GM21717 (cell line): ENCODE measurements around the gene POLR3G.

Experiments
- ATAC-seq: cut with Tn5 transposase; IDR thresholded peaks from one replicate; pipeline ENCODE4 v1.9.1; 2021; ENCODE audit warnings: mild to moderate bottlenecking, moderate library complexity; ENCODE audit not compliant: unreplicated experiment

Gene POLR3G

DNA sequence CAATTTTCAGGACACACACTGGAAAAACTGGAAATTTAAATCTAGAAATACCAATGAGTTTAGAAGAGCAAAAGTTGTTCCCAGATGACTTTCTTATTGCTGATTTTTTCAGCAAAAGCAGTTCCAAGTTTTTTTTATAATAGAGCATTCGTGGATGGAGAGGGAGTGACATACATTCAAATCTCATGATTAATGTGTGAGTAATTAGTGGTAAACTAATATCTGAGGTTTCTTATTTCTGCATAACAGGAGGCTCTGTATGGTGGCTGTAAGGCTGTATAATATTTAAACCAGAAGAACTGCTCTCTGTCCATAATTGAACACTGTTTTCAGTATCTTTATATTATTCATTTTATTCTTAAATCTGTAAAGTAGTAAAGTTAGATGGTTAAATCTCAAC is 28.9 kb downstream of the POLR3G start:
- no peak for ATAC-seq

DNA sequence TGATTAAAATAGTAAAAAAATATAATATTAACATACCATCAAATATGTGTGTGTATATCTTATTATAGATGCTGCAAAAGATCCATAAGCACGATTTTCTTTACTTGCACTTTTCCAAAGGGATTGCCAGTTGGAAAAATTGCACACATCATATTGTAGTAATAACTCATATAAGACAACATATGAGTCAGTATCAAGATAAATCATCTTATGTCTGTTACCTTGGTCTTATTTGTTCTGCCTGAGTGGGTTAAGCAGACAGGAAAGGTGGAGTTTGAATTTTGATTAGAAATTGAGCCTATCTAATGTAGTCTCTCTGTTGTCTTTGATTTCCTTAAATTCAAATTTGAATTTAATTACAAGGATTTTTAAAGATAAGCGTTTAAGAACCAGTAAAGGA is 30.1 kb downstream of the POLR3G start:
- ATAC-seq = no peak

DNA sequence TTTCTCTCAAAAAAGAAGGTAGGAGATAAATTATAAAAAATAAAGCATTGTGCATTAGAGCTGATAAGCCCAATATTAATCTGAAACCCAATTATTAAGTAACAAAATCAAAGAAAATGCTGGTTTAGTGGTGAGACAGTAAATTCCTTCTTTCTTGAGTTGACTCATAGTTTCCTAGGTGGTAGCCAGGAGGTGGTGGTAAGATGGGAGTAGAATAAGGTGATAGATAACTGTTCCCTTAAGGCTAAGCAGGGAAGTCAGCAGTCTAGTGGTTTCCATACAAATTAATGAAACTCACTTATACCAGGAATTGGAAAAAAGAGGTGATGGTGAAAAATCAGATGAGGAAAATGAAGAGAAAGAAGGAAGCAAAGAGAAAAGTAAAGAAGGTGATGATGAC is 31.6 kb downstream of the POLR3G start:
- no peak for ATAC-seq

DNA sequence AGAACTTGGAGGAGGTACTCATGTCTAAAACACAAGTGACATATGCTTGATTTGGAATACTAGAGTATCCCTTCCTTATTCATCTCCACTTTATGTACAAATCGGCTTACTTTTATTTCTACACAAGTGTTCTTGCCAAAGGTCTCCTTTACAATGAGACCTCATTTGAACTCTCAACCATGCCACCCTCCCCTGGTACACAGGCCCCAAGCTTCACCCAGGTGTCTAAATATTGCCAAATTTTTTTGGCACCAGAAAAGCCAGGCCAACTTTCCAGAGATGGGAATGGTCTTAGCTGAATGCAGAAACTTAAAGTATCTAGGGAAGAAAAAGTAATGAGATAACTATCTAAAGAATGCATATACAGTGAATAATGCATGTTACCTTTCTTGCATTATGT is 35.8 kb downstream of the POLR3G start:
- no peak for ATAC-seq

DNA sequence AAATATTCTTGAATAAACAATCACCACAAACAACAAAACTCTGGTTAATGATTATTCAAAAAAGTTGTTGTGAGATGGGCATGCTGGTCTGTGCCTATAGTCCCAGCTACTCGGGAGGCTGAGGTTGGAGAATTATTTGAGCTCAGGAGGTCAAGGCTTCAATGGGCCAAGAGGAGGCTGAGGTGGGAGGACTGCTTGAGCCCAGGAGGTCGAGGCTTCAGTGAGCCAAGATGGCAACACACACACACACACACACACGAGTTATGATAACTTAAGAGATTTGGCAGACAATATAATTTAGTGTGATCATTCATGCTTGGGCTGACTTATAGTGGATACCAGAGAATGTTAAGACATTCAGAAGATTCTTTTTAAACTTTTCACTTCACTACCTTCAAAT is 39.9 kb downstream of the POLR3G start:
- ATAC-seq = no peak

DNA sequence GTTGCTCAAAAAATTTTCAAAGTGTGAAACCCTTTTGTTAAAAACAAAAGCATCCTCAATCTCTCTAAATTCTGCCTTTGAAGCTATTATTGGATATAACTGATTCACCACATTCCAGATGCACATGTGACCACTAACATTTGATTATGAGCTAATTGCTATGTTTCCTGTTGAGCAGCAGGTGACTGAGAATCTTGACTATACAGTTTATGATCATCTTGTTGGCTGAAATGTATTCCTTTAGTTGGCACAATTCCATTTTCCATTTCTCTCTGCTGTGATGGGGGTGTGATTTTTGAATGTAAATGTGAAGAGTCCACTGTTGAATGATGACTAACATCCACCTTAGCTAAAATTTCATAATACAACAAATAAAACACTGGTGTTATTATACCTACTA is 44.0 kb downstream of the POLR3G start:
- ATAC-seq = no peak

DNA sequence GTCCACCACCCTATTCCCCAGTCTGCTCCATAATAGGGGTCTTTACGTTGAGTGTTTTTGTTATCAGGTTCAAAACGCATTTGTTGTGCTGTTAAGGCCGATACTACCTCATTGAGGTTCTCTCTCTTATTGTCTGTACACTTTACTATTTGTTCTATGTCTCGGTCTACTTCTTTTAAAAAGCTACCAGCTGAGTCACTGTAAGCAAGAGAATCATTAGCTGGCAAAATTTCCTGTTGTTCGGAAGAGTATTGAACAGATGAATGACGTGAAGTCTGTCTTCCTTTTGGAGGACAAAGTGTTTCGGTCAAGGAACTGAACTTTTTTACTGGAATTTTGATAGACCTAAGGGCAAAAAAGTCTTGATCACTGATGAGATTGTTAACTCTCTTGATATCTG is 44.4 kb downstream of the POLR3G start:
- ATAC-seq = no peak

DNA sequence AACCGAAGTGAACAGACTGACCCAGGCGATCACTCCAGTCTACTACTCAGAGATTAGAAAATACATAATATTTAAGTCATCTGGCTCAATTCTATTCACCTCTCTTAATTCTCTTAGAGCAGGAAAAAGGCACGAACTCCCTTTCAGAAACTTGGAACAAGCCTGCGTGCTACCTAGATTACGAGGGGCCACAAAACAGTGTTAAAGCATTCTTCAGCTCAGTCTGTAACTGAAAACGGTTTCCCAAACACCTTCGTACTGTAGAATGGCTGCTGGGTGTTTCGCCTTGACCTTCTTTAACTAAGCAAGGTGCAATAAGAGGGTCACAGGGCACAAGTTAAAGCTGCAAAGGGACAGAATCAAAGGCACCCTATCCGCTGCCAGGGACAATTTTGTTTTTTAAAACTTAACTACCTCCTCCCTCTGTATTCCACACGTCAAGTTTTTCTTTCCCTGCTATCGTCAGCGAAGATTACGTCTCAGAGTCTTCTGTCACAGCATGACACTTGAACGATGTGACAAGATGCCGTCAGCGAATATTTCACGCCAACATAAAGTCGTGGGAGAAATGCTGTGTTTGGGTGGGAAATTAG is 54.0 kb downstream of the POLR3G start:
- ATAC-seq = peak; percentile 3

DNA sequence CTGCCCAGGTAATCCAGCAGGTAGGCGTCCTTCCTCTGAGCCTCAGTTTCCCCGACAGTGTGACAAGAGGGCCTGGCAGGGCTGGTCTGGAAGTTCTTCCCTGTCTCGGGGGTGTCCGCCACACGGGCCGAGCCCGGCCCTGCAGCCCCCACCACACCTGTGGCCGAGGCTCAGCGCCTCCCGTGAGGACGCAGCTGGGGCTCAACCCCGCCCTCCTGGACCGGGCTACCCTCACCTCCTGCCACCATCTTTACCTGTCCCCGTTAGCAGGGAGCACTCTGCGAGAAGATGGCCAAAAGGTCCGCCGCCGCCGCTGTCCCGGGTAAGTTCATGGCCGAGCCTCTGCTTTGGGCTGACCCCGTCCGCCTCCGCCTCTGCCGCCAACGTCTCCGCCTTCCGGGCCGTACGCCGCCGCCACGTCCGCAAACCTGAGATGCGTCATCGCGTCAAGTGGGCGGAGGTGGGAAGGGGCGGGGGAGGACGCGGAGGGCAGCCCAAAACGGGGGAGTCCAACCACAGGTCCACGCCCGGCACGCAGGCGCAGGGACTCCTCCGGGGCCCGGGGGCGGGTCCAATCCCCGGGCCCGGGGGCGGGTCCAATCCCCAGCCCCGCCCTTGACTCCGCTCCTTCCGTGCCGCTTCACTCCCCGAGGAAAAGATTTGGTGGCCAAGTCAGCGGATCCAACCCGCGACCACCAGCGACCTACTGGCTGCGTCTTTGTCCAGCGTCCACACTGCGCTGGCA is 54.7 kb downstream of the POLR3G start, which contains the start of gene LYSMD3:
TSS of gene LYSMD3 (minus strand) at position 391 of the 745 bp plus-strand sequence. CDS start 4,295 bp downstream, outside the sequence.
- peak; percentile 92 for ATAC-seq

DNA sequence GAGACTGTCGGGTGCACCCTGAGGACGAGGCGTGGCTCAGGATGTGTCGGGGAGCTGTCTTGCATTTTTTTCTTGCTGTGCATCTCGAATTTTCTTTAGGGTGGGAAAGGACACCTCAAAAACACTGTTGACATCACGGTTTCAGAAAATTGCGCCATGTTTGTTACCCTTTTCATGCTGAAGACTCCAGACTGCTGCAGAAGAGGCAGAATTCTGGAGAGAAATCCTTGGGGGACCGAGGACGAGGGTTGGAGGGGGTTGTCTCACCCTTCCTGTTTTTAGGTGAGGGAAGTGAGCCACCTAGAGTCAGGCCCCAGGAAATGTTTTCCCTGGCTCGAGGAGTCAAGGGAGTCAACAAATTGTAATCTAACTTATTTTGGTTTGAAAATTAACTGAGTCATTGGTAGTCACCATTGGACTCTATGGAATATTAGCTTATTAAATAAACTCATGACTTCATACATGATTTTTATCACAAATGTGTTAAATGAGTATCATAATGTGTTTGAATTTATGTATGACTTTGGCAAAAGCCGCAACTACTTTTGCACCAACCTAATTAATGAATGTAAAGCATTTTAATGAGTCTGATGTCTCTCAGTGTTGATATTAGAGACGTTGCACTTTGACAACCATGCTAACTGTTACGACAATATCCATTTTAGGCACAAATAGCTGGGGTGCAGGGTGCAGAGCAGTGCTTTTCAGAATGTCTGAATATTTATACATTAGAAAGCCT is 55.4 kb downstream of the POLR3G start:
- ATAC-seq = peak; percentile 62

DNA sequence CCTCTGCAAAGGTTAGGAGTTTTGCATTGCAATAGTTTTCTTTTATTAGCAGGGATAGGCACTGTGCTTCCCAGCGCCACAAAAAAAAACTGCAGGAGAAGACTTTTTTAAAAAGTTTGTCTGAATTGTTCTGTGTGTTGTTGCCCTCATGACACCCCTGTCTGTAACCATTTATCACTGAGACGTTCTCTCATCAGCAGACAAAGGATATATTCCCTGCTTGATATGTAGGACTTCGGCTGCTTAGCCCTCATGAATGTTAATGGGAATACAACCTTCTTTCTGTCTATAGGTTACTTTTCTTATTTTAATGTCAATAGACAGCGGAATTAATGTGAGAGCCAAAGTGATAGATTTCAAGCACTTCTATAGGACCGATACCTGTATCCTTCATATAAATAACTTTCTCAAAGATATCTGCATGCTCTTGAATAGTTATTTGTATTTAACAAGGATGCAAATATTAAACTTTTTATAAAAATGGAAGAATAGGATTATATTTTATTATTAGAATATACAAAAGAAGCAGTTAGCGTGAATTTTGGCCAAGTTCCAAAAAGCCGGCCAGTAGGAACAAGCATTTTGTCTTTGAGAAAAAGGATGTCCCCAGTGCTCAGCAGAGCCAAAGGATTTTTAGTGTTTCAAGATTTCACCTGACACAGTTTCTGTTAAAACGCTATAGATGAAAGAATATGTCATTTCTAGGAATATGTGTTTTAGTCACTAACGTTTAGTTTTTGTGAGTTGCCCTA is 56.2 kb downstream of the POLR3G start:
- no peak for ATAC-seq

DNA sequence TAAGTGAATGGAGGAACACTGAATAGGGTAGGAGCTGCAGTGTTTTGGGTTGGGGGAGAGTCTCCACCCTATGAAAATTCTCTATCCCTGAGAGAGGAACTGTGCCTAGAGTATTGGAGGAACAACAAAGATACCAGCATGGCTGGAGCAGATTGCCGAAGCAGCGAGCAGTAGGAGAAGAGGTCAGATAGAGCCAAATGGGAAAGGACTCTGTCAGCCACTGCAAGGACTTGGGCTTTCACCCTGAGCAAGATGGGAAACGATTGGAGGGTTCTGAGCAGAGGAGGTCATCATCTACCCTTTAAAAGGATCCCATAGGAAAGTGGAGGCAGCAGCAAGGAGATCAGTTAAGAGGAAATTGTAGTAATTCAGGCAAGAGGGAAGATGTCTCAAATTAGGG is 59.1 kb downstream of the POLR3G start:
- ATAC-seq = no peak

DNA sequence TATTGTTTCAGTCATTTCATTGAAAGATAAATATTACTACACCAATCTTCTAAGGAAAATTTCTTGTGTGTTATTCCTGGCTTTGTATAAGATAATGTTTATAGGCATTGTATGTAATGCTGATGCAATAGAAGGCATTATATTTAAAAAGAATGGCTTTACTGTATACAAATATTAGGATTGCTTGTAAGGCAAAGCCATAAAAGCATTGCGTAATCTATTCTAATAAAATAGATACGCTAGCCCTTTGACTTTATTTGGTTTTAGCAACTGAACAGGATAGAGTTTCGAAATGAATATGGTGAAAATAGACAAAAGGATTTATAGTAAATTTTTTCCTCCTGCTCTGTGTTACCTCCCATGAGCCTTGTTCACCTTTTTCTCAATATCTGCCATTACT is 60.3 kb downstream of the POLR3G start:
- ATAC-seq = no peak

DNA sequence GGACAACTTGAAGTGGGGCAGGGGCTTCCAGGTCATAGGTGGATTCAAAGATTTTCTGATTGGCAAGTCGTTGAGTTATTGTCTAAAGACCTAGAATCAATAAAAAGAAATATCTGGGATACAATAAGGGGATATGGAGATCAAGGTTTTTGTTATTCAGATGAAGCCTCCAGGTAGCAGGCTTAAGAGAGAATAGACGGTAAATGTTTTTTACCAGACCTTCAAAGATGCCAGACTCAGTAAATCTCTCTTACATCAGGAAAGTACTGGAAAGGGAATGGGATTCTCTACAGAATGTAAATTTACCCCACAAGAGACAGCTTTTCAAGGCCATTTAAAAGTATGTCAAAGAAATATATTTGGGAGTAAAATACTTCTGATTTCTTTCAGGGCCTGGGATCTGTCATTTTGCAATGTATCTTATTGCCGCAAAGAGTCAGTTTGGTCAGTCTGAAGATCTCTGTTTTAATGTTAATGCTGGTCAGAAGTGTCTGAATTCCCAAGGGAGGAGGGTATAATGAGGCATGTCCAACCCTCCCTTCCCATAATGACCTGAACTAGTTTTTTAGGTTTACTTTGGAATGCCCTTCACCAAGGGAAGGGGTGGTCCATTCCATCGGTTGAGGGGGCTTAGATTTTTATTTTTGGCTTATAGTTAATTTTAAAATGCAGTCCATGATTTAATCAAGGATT is 68.3 kb downstream of the POLR3G start:
- no peak for ATAC-seq

DNA sequence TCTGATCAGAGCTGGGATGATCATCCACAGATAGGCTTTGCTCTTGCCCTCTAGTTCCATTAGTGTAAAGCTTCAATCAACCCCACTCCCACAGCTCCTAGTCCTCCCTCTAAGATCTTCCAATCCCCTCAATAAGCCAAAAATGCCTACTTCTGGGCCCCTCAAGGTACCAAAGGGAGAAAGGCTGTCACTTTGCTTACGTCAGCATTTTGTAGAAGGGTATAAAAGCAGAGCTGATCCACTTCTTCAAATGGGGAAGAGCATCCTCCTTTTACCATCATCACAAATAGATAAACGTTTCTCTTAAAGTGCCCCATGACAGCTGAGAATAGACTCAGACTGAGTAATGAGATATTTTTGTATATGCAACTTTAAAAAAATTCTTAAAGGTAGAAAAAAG is 70.8 kb downstream of the POLR3G start:
- ATAC-seq = no peak

DNA sequence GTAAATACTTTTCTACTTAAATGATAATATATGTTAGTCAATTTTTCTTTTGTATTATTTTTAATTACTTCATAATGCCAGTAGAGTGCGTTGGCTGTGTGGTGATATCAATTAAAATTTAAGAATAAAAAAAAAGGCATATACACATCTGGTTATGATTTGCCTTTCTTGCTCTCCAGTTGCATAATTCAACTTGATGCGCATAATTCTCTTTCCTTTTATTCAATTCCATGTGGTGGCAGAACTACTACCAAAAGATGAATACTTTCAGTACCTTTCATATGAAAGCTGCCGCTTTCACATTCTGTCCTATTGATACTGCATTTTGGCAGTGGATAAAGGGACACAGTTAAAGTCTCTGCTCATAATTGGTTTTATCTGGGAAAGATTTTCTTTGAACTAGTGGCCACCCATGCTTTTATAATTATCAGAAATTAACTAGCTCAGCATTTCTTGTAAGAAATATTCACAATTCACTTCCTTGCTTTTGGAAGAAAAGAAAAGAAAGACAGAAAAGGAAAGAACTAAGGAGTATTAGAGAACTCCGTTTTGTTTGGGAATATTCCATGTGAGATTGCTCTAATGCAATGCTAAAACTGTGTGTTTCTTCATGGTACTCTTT is 71.7 kb downstream of the POLR3G start:
- ATAC-seq = no peak

DNA sequence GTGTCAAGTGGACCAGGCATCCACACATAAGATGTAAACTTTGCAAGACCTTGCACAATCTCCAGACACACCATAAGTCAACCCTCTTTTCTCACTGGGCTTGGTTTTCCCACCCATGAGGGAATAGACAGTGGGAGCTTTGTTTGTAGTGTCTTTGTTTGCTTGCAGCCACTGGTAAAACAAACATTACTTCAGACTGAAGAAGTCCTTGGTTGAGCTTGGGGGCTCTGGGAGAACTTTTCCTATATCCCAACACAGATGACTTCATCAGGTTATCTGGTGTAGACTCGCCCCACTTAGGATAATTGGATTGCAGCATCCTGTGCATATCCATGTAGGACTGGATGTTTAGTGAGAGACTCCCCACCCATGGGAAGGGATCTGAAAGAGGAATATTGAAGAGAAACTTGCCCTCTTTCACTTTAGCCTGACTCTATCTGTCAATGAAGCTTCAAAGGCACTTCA is 72.4 kb downstream of the POLR3G start:
- ATAC-seq = no peak

DNA sequence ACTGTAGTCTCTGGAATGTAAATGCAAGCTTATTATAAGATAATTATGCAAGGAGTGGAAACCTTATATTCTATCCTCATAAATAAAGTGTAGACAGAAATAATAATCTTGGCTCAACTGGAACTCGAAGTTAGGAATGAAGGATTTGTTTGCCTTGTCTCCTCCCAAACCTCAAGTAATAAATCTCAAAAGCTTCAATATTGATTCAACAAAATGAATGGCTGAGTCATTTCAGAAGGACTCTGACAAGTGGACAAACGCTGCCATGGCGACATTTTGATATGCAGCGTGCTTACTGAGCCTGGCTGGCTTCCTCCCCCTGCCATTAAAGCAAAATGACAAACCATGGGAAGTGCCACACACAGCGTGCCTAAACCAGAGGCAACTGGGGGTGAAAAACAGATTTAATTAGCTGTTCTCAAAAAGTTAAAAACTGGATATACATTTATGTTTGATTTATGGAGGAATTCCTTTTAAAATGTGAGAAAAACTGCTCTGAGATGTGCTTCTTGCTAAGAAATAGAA is 73.5 kb downstream of the POLR3G start:
- no peak for ATAC-seq

DNA sequence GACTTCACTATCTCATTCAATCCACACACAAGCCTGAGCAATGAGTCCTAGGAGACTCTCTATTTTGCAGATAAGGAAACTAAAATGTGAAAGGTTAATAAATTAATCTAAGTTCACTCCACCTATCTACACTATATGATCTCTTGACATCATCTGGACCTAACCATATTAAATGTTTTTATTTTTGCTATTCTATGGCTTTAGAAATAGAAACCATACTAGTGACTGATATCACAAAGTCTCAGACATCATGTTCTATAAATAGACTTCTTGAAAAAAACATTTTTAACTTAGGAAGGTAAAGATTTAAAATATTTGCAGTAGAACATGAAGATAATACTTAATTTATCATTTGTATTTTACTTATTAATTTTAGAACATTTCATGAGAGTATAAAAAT is 74.6 kb downstream of the POLR3G start:
- ATAC-seq = no peak

DNA sequence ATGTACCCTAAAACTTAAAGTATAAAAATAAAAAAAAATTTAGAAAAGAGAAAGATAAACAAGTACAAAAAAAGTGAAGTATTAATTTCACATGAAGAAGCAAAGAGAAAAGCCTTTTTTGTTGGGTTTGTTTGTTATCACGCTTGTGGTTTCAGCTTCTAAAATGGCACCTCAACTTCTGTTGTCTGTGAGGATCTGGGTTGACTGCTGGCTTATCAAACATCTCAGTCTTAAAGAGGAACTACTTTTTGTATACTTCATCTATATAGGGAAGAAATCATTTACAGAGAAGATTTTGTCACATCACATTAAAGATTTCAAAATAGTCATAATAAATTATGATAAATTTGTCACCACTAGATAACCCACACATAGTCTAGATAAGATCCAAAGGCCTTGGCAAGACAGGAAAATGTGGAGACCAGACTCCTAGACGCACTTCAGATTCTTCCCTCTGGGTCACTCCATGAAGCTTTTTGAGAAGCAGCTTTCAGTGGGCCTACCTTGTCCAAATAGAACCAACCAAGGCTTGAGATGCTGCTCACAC is 75.1 kb downstream of the POLR3G start:
- no peak for ATAC-seq
